Measurements from ENCODE around the gene E2F4. TPM values are rescaled to one million over a fixed set of nuclear protein-coding genes. Genes with fewer than 3 reads are reported as not detected.

Gene E2F4
- total and polyA plus RNA-seq, 2 experiments from 2014 or later, result 67.0 to 135 TPM

DNA sequence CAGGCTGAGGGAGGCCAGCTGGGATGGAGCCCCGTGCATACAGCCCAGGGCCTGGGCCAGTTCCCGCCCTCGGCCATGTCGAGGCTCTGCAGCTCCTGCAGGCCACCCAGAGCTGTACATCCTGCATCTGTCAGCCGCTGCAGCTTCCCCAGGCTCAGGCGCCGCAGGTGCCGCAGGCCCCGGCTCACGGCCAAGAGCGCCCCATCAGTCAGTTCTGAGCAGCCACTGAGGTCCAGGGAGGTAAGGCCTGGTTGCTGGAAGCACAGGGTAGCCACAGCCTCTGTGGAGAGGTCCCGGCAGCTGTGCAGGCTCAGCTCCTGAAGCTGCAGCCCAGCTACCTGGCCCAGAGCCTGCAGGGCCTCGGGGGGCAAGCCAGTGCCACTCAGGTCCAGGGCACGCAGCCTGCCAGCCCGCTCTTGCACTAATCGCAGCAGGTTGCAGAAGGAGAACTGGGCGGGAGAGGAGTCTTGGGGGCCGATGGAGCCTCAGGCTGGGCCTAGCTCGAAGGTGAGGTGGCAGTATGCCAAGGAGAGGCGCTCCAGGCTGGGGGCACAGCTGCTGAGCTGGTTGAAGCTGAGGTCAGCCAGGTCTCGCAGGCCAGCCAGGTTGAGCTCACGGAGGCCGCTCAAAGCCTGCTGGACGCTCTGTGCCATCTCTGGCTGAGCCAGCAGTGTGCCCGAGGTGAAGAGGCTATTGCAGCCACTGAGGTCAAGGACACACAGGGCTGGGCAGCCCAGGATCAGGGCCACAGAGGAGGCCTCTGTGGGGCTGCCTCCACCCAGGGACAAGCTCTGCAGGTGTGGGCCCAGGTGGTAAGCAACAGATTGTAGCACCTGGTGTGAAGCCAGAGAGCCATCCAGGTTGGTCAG lies 18.3 kb downstream of the E2F4 start:
- Mint-ChIP-seq H3K4me1 (peaks cover 5% of the 10 kb centered on the region; the same call in 2 of the 3 replicates), H3K27me3 (ENCODE audit: insufficient read depth, low read depth, poor library complexity) (peaks cover 12% of the 10 kb centered on the region), H3K27ac (no peak overlapping the region), H3K4me3 (no peak overlapping the region), H3K36me3 (ENCODE audit: low read depth) (no peaks in the 10 kb centered on the region), H3K9me3 (no peaks in the 10 kb centered on the region)
- peak; percentile 62 for ATAC-seq
- Histone ChIP-seq H3F3A (replicated peaks; ENCODE audit: low read depth) (no peaks in the 10 kb centered on the region), H3K79me2 (replicated peaks; ENCODE audit: insufficient read depth) (no peaks in the 10 kb centered on the region), H4K20me1 (replicated peaks; ENCODE audit: insufficient read depth) (no peaks in the 10 kb centered on the region; the same call in 1 of the 2 replicates), H3K36me3 (ENCODE audit: insufficient read depth) (no peaks in the 10 kb centered on the region), H3K4me1 (ENCODE audit: insufficient read depth) (no peaks in the 10 kb centered on the region), H3K27ac (ENCODE audit: low read depth) (no peak overlapping the region), H2AFZ (no peak overlapping the region), H3K4me2 (no peak overlapping the region), H3K27me3 (ENCODE audit: insufficient read depth) (no peaks in the 10 kb centered on the region), H3K4me3 (no peak overlapping the region), H3K9me2 (ENCODE audit: insufficient read depth) (no peaks in the 10 kb centered on the region)
- peak; percentile 65 for DNase-seq (ENCODE audit: low spot score)
- TF ChIP-seq ZNF114 (CRISPR knock-in tag; IDR thresholded peaks at IDR 0.05) (no peak), POLR2AphosphoS5 (IDR thresholded peaks at IDR 0.05; ENCODE audit: low read depth) (no peak), STAT1 (IDR thresholded peaks at IDR 0.05; ENCODE audit: unreplicated experiment) (no peak), CREB1 (CRISPR knock-in tag; IDR thresholded peaks at IDR 0.05; ENCODE audit: low read depth) (no peak), JUNB (IDR thresholded peaks at IDR 0.05; ENCODE audit: unreplicated experiment) (no peak), EZH2 (IDR thresholded peaks at IDR 0.05; ENCODE audit: low read depth, unreplicated experiment) (no peak)
- TF ChIP-seq, protein P1, sequence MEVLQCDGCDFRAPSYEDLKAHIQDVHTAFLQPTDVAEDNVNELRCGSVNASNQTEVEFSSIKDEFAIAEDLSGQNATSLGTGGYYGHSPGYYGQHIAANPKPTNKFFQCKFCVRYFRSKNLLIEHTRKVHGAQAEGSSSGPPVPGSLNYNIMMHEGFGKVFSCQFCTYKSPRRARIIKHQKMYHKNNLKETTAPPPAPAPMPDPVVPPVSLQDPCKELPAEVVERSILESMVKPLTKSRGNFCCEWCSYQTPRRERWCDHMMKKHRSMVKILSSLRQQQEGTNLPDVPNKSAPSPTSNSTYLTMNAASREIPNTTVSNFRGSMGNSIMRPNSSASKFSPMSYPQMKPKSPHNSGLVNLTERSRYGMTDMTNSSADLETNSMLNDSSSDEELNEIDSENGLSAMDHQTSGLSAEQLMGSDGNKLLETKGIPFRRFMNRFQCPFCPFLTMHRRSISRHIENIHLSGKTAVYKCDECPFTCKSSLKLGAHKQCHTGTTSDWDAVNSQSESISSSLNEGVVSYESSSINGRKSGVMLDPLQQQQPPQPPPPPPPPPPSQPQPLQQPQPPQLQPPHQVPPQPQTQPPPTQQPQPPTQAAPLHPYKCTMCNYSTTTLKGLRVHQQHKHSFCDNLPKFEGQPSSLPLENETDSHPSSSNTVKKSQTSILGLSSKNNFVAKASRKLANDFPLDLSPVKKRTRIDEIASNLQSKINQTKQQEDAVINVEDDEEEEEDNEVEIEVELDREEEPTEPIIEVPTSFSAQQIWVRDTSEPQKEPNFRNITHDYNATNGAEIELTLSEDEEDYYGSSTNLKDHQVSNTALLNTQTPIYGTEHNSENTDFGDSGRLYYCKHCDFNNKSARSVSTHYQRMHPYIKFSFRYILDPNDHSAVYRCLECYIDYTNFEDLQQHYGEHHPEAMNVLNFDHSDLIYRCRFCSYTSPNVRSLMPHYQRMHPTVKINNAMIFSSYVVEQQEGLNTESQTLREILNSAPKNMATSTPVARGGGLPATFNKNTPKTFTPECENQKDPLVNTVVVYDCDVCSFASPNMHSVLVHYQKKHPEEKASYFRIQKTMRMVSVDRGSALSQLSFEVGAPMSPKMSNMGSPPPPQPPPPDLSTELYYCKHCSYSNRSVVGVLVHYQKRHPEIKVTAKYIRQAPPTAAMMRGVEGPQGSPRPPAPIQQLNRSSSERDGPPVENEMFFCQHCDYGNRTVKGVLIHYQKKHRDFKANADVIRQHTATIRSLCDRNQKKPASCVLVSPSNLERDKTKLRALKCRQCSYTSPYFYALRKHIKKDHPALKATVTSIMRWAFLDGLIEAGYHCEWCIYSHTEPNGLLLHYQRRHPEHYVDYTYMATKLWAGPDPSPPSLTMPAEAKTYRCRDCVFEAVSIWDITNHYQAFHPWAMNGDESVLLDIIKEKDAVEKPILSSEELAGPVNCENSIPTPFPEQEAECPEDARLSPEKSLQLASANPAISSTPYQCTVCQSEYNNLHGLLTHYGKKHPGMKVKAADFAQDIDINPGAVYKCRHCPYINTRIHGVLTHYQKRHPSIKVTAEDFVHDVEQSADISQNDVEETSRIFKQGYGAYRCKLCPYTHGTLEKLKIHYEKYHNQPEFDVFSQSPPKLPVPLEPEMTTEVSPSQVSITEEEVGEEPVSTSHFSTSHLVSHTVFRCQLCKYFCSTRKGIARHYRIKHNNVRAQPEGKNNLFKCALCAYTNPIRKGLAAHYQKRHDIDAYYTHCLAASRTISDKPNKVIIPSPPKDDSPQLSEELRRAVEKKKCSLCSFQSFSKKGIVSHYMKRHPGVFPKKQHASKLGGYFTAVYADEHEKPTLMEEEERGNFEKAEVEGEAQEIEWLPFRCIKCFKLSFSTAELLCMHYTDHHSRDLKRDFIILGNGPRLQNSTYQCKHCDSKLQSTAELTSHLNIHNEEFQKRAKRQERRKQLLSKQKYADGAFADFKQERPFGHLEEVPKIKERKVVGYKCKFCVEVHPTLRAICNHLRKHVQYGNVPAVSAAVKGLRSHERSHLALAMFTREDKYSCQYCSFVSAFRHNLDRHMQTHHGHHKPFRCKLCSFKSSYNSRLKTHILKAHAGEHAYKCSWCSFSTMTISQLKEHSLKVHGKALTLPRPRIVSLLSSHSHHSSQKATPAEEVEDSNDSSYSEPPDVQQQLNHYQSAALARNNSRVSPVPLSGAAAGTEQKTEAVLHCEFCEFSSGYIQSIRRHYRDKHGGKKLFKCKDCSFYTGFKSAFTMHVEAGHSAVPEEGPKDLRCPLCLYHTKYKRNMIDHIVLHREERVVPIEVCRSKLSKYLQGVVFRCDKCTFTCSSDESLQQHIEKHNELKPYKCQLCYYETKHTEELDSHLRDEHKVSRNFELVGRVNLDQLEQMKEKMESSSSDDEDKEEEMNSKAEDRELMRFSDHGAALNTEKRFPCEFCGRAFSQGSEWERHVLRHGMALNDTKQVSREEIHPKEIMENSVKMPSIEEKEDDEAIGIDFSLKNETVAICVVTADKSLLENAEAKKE (CRISPR knock-in tag; IDR thresholded peaks at IDR 0.05), result no peak
- TF ChIP-seq, protein P2, sequence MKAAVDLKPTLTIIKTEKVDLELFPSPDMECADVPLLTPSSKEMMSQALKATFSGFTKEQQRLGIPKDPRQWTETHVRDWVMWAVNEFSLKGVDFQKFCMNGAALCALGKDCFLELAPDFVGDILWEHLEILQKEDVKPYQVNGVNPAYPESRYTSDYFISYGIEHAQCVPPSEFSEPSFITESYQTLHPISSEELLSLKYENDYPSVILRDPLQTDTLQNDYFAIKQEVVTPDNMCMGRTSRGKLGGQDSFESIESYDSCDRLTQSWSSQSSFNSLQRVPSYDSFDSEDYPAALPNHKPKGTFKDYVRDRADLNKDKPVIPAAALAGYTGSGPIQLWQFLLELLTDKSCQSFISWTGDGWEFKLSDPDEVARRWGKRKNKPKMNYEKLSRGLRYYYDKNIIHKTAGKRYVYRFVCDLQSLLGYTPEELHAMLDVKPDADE (IDR thresholded peaks at IDR 0.05), result no peak
- TF ChIP-seq, protein P3, sequence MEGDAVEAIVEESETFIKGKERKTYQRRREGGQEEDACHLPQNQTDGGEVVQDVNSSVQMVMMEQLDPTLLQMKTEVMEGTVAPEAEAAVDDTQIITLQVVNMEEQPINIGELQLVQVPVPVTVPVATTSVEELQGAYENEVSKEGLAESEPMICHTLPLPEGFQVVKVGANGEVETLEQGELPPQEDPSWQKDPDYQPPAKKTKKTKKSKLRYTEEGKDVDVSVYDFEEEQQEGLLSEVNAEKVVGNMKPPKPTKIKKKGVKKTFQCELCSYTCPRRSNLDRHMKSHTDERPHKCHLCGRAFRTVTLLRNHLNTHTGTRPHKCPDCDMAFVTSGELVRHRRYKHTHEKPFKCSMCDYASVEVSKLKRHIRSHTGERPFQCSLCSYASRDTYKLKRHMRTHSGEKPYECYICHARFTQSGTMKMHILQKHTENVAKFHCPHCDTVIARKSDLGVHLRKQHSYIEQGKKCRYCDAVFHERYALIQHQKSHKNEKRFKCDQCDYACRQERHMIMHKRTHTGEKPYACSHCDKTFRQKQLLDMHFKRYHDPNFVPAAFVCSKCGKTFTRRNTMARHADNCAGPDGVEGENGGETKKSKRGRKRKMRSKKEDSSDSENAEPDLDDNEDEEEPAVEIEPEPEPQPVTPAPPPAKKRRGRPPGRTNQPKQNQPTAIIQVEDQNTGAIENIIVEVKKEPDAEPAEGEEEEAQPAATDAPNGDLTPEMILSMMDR (conservative IDR thresholded peaks at IDR 0.05; ENCODE audit: low read depth in 2 of 2), result peak in 1 of 2 experiments; percentile 40; a peak in 2 of 4 replicates
